Measurements from ENCODE around the gene SCLT1.
"Not testable (repeated sequence)": the region's sequence is repeated elsewhere in the genome, so short reads cannot be mapped to it uniquely, and the experiment has no call there.

The SCLT1 gene

GRCh38 chr4:129093191-129093920, at the start of gene SCLT1:
SCLT1 (minus strand) TSS chr4:129093539; CDS start chr4:129093103, 436 bp downstream.
- peak within 1 kb of the TSS; percentile 84 for H3K4me3 ChIP-seq (ENCODE audit: low read length)
- TF ChIP-seq CTCF (conservative IDR thresholded peaks at IDR 0.05; ENCODE audit: low read length) = no peak
- DNase-seq (ENCODE audit: low read depth) = peak; percentile 97

GRCh38 chr4:129140521-129140920, 47.2 kb upstream of the SCLT1 start:
- no peak for TF ChIP-seq CTCF (conservative IDR thresholded peaks at IDR 0.05; ENCODE audit: low read length)
- H3K4me3 ChIP-seq (ENCODE audit: low read length) = no peak overlapping the region
- DNase-seq (ENCODE audit: low read depth) = no peak

GRCh38 chr4:129138810-129139496, 45.6 kb upstream of the SCLT1 start:
- DNase-seq (ENCODE audit: low read depth) = no peak
- no peak overlapping the region for H3K4me3 ChIP-seq (ENCODE audit: low read length)
- TF ChIP-seq CTCF (conservative IDR thresholded peaks at IDR 0.05; ENCODE audit: low read length) = no peak

- DNase-seq (ENCODE audit: low read depth) = no peak
- H3K4me3 ChIP-seq (ENCODE audit: low read length) = no peak overlapping the region
- TF ChIP-seq CTCF (conservative IDR thresholded peaks at IDR 0.05; ENCODE audit: low read length) = no peak
These were observed 43.1 kb upstream of the SCLT1 start for GRCh38 chr4:129136433-129136832.

GRCh38 chr4:129131343-129131742, 38.0 kb upstream of the SCLT1 start:
- TF ChIP-seq CTCF (conservative IDR thresholded peaks at IDR 0.05; ENCODE audit: low read length) = no peak
- H3K4me3 ChIP-seq (ENCODE audit: low read length) = no peak overlapping the region
- no peak for DNase-seq (ENCODE audit: low read depth)

GRCh38 chr4:129129143-129129542, 35.8 kb upstream of the SCLT1 start:
- no peak for TF ChIP-seq CTCF (conservative IDR thresholded peaks at IDR 0.05; ENCODE audit: low read length)
- DNase-seq (ENCODE audit: low read depth) = no peak

GRCh38 chr4:129126614-129127013, 33.3 kb upstream of the SCLT1 start:
- not testable (repeated sequence) for H3K4me3 ChIP-seq (ENCODE audit: low read length); DNase-seq (ENCODE audit: low read depth)

More at GRCh38 chr4:129129143-129129542, 35.8 kb upstream of the SCLT1 start:
- H3K4me3 ChIP-seq (ENCODE audit: low read length) = no peak overlapping the region

All from AG10803 (cell line).